Nephron (organoid): Measurements from ENCODE around the gene PCSK5.

Source experiments
- H3K27ac Mint-ChIP-seq, 3 experiments: 2 replicates each; pipeline ENCODE4 v1.8.0; 2020; ENCODE audit warnings: mixed read lengths in 3 of 3, mild to moderate bottlenecking in 2 of 3, moderate library complexity in 1 of 3
- H3K27me3 Mint-ChIP-seq: 2 replicates; pipeline ENCODE4 v1.8.0; 2021; ENCODE audit warnings: low read depth, mild to moderate bottlenecking, moderate library complexity, mixed read lengths
- H3K36me3 Mint-ChIP-seq: 2 replicates; pipeline ENCODE4 v1.8.0; 2020; ENCODE audit warnings: low read depth, mixed read lengths
- H3K4me1 Mint-ChIP-seq: 2 replicates; pipeline ENCODE4 v1.8.0; 2020; ENCODE audit warnings: mixed read lengths
- H3K4me3 Mint-ChIP-seq, 3 experiments: 2 replicates each; pipeline ENCODE4 v1.8.0; 2020; ENCODE audit warnings: mild to moderate bottlenecking in 3 of 3, mixed read lengths in 3 of 3, moderate library complexity in 2 of 3
- H3K9me3 Mint-ChIP-seq: 2 replicates; pipeline ENCODE4 v1.8.0; 2020; ENCODE audit warnings: mixed read lengths
- CTCF ChIP-seq, 3 experiments: fragments of 200-600 bp; sonication (generic); IDR thresholded peaks; one replicate each; pipeline ENCODE4 v1.5.0; 2021; ENCODE audit warnings: antibody characterized with exemption in 3 of 3; ENCODE audit not compliant: unreplicated experiment in 3 of 3

PCSK5 gene

GRCh38 chr9:76007935-76008334 is 117.5 kb downstream of the PCSK5 start:
- Mint-ChIP-seq H3K4me1 (no peaks in the 10 kb centered on the region), H3K36me3 (no peaks in the 10 kb centered on the region), H3K4me3 (no peak overlapping the region), H3K27ac (no peak overlapping the region), H3K9me3 (no peaks in the 10 kb centered on the region), H3K27me3 (no peaks in the 10 kb centered on the region)
- TF ChIP-seq CTCF (IDR thresholded peaks at IDR 0.05; ENCODE audit: unreplicated experiment in 3 of 3): no peak

- H3K27ac Mint-ChIP-seq: no peak overlapping the region
- no peaks in the 10 kb centered on the region for H3K9me3 Mint-ChIP-seq
- H3K4me1 Mint-ChIP-seq: no peaks in the 10 kb centered on the region
- H3K36me3 Mint-ChIP-seq: peaks cover 4% of the 10 kb centered on the region
- no peak overlapping the region for H3K4me3 Mint-ChIP-seq
- no peak for TF ChIP-seq CTCF (IDR thresholded peaks at IDR 0.05; ENCODE audit: unreplicated experiment in 3 of 3)
- H3K27me3 Mint-ChIP-seq: no peaks in the 10 kb centered on the region
These were observed 123.3 kb downstream of the PCSK5 start for GRCh38 chr9:76013809-76014208.

- Mint-ChIP-seq H3K4me3 (no peak overlapping the region), H3K9me3 (no peaks in the 10 kb centered on the region), H3K36me3 (peaks cover 4% of the 10 kb centered on the region), H3K4me1 (no peaks in the 10 kb centered on the region), H3K27me3 (no peaks in the 10 kb centered on the region), H3K27ac (no peak overlapping the region)
- TF ChIP-seq CTCF (IDR thresholded peaks at IDR 0.05; ENCODE audit: unreplicated experiment in 3 of 3): no peak
These were observed 127.8 kb downstream of the PCSK5 start for GRCh38 chr9:76018235-76018634.

GRCh38 chr9:76018761-76019160 is 128.3 kb downstream of the PCSK5 start:
- H3K9me3 Mint-ChIP-seq: no peaks in the 10 kb centered on the region
- no peak overlapping the region for H3K27ac Mint-ChIP-seq
- no peak overlapping the region for H3K4me3 Mint-ChIP-seq
- H3K36me3 Mint-ChIP-seq: peaks cover 4% of the 10 kb centered on the region
- H3K4me1 Mint-ChIP-seq: no peaks in the 10 kb centered on the region
- no peaks in the 10 kb centered on the region for H3K27me3 Mint-ChIP-seq
- no peak for TF ChIP-seq CTCF (IDR thresholded peaks at IDR 0.05; ENCODE audit: unreplicated experiment in 3 of 3)

- Mint-ChIP-seq H3K27ac (no peak overlapping the region), H3K9me3 (no peaks in the 10 kb centered on the region), H3K4me3 (no peak overlapping the region), H3K4me1 (no peaks in the 10 kb centered on the region), H3K27me3 (no peaks in the 10 kb centered on the region), H3K36me3 (peaks cover 3% of the 10 kb centered on the region)
- no peak for TF ChIP-seq CTCF (IDR thresholded peaks at IDR 0.05; ENCODE audit: unreplicated experiment in 3 of 3)
These were observed 130.2 kb downstream of the PCSK5 start for GRCh38 chr9:76020652-76021051.

GRCh38 chr9:76022317-76022716 is 131.8 kb downstream of the PCSK5 start:
- Mint-ChIP-seq H3K36me3 (peaks cover 11% of the 10 kb centered on the region), H3K27me3 (no peaks in the 10 kb centered on the region), H3K27ac (no peak overlapping the region), H3K9me3 (no peaks in the 10 kb centered on the region), H3K4me3 (no peak overlapping the region), H3K4me1 (no peaks in the 10 kb centered on the region)
- TF ChIP-seq CTCF (IDR thresholded peaks at IDR 0.05; ENCODE audit: unreplicated experiment in 3 of 3): no peak
